Activated CD8-positive, alpha-beta memory T cell treated with anti-CD3 and anti-CD28 coated beads for 36 hours (primary cell): ENCODE measurements around the gene CCDC187. TPM values are rescaled to one million over a fixed set of nuclear protein-coding genes. Genes with fewer than 3 reads are reported as not detected.

Experiments
- total RNA-seq, 2 experiments: library from RNA; stranded (reverse); gene quantifications; one replicate each; pipeline ENCODE4 v1.2.3, GENCODE V29; 2021

Gene CCDC187
- total RNA-seq, 2 experiments from 2014 or later = not detected

Other genes starting within 250 kb of the CCDC187 start
- 1 to 10 TPM; 8.4 to 8.5 TPM for gene NACC2, start 208.8 kb downstream of the CCDC187 start, total RNA-seq
- gene TMEM250, start 185.2 kb downstream of the CCDC187 start, total RNA-seq = 10 to 100 TPM; 40.6 to 41.7 TPM
- not detected for gene LHX3, start 99.0 kb downstream of the CCDC187 start, total RNA-seq
- 10 to 100 TPM; 17.8 to 18.2 TPM for gene QSOX2, start 58.3 kb downstream of the CCDC187 start, total RNA-seq
- 1 to 10 TPM; 7.5 to 8.6 TPM for gene GPSM1, start 23.4 kb upstream of the CCDC187 start, total RNA-seq
- gene DNLZ, start 59.6 kb upstream of the CCDC187 start, total RNA-seq = 10 to 100 TPM; 29.6 to 31.8 TPM
- 1 to 10 TPM; 1.8 to 2.7 TPM for gene CARD9, start 69.6 kb upstream of the CCDC187 start, total RNA-seq
- 10 to 100 TPM; 23.4 to 24.5 TPM for gene SNAPC4, start 96.1 kb upstream of the CCDC187 start, total RNA-seq
- 10 to 100 TPM; 55.7 to 55.8 TPM for gene ENTR1, start 106.5 kb upstream of the CCDC187 start, total RNA-seq
- 100 to 1,000 TPM; 117 to 120 TPM for gene PMPCA, start 106.6 kb upstream of the CCDC187 start, total RNA-seq
- 10 to 100 TPM; 15.9 to 16.5 TPM for gene INPP5E, start 135.8 kb upstream of the CCDC187 start, total RNA-seq
- gene SEC16A, start 178.9 kb upstream of the CCDC187 start, total RNA-seq = 10 to 100 TPM; 78.7 to 80.9 TPM
- gene NOTCH1, start 242.0 kb upstream of the CCDC187 start, total RNA-seq = 10 to 100 TPM; 69.5 to 71.4 TPM